NCI-H2196 (cell line): ENCODE results near the gene MAGI2.
"Not testable (repeated sequence)": the region's sequence is repeated elsewhere in the genome, so short reads cannot be mapped to it uniquely, and the experiment has no call there.

Source experiments
- DNase-seq: peaks from one replicate; lab custom pipeline; 2025; ENCODE audit not compliant: unreplicated experiment; lab: John Stamatoyannopoulos, UW

MAGI2 gene

GRCh38 chr7:78587443-78588044 is 865.9 kb downstream of the MAGI2 start:
- no peak for DNase-seq

- DNase-seq: no peak
Observed at GRCh38 chr7:78585980-78586379, 867.5 kb downstream of the MAGI2 start.

GRCh38 chr7:78578686-78579085 is 874.8 kb downstream of the MAGI2 start:
- DNase-seq: no peak

DNA sequence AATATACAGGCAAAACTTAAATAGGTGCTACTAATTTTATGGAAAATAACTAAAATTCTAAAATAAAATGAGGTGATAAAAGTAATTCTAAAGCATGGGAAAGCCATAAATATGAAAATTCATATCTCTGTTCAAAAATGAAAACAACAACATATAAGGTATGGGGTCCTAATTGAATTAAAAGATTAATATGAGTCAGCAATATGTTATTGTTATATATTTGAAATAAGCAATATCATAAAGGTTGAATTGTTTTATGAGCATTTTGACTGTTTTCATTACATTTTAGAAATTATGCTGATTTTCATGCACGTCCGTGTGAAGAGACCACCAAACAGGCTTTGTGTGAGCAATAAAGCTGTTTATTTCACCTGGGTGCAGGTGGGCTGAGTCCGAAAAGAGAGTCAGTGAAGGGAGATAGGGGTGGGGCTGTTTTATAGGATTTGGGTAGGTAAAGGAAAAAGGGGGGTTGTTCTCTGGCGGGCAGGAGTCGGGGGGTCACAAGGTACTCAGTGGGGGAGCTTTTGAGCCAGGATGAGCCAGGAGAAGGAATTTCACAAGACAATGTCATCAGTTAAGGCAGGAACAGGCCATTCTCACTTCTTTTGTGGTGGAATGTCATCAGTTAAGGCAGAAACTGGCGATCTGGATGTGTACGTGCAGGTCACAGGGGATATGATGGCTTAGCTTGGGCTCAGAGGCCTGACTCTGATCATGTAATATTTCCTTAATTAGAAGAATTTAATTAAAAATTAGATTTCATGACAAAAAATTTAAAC is 876.1 kb downstream of the MAGI2 start:
- DNase-seq: not testable (repeated sequence)

GRCh38 chr7:78576236-78576635 is 877.2 kb downstream of the MAGI2 start:
- no peak for DNase-seq

DNA sequence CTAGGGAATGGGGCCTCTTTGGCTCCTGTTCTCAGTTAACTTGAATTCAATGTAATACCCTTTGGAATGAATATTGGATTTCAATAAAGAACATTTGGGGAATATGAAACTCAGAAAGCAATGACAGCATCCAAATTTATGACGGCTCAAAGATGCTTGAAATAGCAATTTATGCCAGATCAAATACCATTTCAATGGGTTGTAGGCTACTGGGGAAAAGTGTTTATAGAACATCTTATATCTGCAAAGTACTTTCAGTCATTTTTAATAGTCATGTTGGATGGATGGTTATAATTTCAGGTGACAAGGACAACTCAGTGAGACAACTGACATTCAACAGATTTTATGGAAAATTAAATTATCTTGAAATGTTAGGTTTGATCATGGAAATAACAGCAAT is 882.2 kb downstream of the MAGI2 start:
- DNase-seq: no peak

- no peak for DNase-seq
Observed at GRCh38 chr7:78568690-78569089, 884.8 kb downstream of the MAGI2 start.

DNA sequence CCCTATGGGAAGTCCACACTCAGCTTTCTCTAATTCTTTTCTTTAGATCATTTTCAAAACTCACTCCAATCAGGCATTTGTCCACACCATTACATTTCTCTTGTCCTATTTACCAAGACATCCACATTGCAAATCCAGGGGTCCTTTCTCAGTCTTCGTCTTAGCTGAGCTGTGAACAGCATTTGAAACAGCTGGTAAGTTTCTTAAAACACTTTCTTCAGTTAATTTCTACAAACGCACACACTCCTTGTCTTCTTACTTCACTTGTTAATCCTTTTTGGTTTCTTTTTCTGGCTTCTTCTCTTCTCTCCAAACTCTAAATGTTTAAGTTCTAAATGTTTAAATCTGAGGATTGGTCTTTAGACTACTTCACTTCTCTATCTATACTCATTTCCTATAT is 885.6 kb downstream of the MAGI2 start:
- DNase-seq: no peak

GRCh38 chr7:78565784-78566183 is 887.7 kb downstream of the MAGI2 start:
- DNase-seq: no peak

- no peak for DNase-seq
Observed at GRCh38 chr7:78563191-78563590, 890.3 kb downstream of the MAGI2 start.

GRCh38 chr7:78562191-78562590 is 891.3 kb downstream of the MAGI2 start:
- no peak for DNase-seq

- no peak for DNase-seq
Observed at GRCh38 chr7:78558566-78558965, 894.9 kb downstream of the MAGI2 start.

DNA sequence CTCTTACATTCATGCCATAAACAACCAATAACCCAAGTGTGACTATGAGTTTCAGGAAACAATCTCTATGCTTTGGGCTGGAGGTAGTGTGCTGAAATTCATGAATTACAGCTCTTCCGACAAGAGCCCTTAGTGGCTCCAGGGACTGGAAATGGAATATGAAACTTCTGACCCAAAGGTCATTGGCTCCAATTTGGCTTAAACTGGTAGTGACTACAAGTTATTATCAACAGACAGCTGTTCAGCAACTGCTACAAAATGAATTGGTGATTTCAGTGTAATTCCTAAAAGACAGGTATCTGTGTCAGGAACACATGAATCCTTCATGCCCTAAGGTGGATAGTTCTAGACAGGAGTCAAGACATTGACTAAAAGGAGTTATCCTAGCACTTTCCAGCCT is 909.5 kb downstream of the MAGI2 start:
- DNase-seq: no peak

- DNase-seq: no peak
Observed at GRCh38 chr7:78542981-78543380, 910.5 kb downstream of the MAGI2 start.

DNA sequence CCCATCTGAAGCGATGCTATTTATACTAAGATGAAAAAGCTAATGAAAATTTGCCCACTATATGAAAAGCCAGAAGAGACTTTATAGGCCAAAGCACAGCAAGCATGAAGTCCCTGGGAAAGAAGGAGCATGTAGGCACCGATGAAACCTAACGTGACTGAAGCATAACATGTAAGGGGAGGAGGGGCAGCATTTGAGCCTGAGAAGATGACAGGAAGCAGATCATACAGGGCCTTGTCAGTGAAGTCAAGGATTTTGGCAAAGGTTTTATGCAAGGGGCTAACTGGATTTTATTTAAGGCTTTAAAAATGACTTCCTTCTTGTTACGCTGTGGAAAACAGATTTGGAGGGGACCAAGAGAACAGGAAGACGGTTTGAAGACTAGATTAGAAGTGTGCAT is 910.9 kb downstream of the MAGI2 start:
- DNase-seq: no peak

DNA sequence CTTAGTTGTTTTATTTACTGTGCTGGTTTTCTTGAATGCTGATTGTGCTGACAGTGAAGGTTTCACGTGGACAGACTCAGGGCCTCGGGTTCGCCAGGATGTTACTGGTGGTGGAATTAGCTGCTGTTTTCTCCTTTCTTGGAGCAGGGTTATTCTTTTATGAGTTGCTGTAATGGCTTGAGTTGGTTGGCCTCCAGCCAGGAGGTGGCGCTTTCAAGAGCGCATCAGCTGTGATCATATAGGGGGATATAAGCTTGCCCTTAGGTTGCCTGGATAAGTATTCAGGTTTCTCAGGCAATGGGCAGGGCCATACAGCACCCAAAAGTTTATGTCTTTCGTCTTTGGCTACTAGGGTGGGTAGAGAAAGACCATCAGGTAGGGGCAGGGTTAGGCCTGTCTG is 913.6 kb downstream of the MAGI2 start:
- no peak for DNase-seq

DNA sequence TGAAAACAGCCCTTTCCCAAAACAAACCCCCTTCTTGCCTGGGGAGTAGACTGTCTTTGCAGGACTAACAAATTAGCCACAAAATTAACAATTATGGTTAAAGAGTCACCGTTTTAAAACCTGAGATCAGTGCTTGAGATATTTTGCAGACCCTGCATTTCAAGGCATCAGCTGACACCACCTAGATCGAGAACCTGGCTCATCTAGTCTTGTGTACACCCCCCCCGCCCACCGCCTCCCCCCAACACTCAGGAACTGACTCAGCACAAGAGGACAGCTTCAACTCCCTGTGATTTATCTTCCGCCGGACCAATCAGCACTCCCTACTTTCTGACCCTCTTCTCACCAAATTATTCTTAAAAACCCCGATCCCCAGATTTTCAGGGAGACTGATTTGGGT is 917.8 kb downstream of the MAGI2 start:
- DNase-seq: no peak

DNA sequence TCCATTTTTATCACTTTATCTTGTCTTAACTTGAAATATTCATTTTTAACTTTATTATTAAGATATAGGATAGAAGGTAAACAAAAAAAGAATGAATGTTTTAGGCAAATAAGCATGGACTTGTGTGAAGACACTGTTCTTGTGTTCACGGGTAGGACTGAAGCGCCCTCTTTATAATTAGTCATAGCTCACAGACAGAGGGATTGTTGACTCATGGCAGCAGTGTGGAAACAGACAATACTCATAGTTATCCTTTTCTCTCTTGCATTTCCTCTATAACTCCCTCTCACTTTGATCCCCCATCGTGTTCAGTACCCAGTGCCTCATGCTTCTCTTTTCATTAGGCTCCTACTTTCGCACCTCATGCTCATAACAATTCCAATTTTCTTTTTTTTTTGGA is 923.1 kb downstream of the MAGI2 start:
- no peak for DNase-seq

- DNase-seq: no peak
Observed at GRCh38 chr7:78529392-78529791, 924.1 kb downstream of the MAGI2 start.

DNA sequence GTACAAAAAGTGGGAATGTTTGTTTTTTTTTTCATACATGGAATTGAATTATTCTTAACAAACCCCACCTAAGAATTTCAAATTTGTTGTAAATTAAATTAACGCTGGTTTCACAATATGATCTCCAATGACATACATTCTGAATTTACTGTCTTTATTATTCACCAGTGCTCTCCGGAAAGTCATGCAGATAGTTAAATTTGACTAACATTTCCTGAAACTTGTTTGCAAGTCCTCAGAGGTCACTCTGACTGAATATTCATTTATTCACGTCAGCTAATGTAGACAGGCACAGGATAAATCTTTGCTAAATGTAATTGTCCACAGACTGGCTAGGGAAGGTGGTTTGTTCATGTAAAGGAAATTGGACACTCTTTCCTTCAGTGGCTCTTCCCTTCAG is 924.5 kb downstream of the MAGI2 start:
- DNase-seq: no peak

GRCh38 chr7:78523930-78524329 is 929.5 kb downstream of the MAGI2 start:
- no peak for DNase-seq

GRCh38 chr7:78521961-78522360 is 931.5 kb downstream of the MAGI2 start:
- no peak for DNase-seq

DNA sequence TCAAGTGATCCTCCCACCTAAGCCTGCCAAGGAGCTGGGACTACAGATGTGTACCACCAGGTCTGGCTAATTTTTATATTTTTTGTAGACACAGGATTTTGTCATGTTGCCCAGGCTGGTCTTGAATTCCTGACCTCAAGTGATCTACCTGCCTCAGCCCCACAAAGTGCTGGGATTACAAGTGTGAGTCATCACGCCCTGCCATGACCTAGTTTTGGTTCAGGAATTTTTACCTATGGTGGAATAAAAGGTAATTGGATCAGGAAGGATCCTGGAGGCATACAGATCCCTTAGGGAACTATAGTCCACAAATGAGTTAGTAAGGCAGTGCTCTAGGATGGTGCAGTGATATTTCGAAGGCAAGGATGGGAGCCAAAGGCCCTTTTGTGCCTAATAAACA is 937.0 kb downstream of the MAGI2 start:
- DNase-seq: no peak
